HG02938 (cell line): ENCODE data around the gene ANKRD35.
"Not testable (repeated sequence)": the region's sequence is repeated elsewhere in the genome, so short reads cannot be mapped to it uniquely, and the experiment has no call there.

Experiments
- ATAC-seq: cut with Tn5 transposase; IDR thresholded peaks from one replicate; pipeline ENCODE4 v1.9.1; 2021; ENCODE audit warnings: mild to moderate bottlenecking, moderate library complexity; ENCODE audit not compliant: unreplicated experiment

The ANKRD35 gene

DNA sequence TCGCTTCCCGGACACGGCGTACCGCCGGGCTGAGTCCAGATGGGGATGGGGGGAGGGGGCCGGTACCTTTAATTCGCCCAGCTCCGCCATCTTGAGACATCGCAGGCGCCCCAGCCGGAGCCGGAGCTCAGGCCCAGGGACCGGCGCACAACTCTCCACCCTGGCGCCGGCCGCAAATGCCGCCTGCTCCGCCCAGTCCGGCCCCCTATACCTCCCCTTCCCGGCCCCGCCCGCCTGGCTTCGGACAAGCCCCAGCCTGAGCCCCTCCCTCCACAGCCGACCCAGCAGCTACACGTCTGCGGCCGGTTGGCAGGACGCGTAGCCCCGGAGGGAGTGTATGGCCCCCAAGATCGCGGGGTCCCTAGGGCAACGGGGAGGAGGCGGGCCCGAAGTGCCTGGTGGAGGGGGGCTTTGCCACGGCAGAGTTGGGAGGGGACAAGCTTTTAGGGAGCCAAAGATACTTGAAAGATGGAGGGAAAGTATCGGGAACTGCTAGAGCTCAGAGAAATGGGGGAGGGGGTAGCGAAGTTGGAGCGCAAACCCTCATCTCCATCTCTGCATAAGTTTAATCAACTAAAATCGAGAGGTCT lies 26.7 kb downstream of the ANKRD35 start, which contains the start of gene PIAS3:
PIAS3 (minus strand) TSS at position 181 of the 590 bp plus-strand sequence; CDS start at position 90, 91 bp downstream.
- ATAC-seq, result peak; percentile 82

DNA sequence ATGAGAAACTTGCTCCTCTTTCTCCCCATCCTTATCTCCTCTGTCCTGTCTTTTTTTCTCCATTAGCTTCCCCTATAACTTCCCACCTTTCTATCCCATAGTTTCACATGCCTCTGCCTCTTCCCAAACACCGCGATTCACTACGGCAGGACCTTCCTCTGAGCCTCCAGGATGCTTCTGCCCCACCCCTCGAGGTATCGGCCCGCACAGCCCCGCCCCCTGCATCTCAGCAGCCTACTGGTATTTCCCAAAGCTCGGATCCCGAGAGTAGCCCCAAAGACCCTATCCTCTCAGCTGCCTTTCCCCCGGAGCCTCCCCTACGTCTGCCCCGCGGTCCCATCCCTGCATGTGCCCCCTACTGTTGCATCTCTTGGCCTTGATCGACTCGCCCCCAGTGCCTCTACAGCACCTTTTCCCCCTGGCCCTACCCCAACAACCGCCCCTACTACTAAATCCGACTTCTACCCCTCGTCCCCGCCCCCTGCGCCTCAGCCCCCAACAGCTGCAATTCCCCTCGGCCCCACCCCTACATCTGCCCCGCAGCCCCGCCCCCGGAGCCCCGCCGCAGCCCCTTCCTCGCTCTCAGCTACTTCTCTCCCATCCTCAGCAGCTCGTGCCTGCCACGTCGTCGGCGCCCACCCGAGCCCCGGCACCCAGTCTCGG lies 27.3 kb downstream of the ANKRD35 start:
- ATAC-seq, result peak; percentile 3

- no peak for ATAC-seq
Observed at GRCh38 chr1:145857170-145857569, 28.5 kb downstream of the ANKRD35 start.

- ATAC-seq, result no peak
Observed at GRCh38 chr1:145855426-145855948, 30.2 kb downstream of the ANKRD35 start.

DNA sequence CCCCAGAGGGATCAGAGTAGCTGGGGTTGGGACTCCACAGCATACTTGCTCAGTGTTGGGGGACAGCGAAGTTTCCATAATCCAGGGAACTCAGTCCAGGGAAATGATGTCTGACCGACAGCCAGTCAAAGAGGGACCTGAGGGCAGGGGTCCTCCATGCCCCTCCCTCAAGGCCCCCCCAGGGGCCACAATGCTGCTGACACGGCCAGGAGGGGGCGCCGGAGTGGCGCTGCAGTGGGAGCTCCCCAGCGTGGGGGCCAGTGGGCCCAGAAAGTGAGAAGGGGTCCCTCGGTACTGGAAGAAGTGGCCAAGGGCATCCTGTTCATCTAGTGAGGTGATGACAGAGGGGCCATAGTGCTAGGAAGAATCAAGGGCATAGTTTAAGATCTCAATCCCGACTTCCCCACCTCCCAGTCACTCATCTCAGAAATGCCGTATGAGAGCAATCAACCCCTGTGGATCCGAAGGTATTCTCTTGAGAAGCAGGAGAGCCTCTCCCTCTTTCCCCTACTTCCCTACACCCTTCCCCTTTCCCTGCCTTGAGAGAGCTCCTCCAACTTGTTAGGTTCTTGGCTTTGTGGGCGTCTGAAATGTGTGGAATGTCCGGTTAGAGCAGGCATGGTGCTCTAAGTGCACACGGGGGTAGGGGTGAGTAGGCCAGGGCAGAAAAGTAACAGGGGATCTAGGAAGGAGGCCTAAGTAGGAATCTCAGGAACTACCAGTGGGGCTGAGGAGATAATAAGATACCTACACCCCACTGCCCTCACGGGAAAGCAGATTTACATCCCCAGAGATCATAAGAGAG lies 36.1 kb downstream of the ANKRD35 start:
- ATAC-seq, result no peak

DNA sequence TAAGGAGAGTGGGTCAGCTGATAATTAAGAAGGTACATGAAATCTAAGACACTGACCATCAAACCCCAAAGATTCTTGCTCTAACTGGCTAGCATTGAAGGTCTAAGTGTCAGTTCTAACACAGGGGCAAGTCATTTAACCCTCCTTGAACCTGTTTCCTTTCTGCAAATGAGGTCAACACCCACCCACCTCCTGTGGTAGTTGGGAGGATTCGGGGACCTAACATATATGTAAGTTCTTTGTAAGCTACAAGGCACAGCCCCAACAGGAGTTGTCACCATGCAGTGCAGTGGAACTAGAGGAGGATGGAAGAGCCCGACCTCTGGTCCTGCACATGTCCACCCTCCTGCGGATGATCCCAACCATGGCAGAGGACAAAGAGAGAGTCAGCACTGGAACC lies 37.8 kb downstream of the ANKRD35 start:
- no peak for ATAC-seq

DNA sequence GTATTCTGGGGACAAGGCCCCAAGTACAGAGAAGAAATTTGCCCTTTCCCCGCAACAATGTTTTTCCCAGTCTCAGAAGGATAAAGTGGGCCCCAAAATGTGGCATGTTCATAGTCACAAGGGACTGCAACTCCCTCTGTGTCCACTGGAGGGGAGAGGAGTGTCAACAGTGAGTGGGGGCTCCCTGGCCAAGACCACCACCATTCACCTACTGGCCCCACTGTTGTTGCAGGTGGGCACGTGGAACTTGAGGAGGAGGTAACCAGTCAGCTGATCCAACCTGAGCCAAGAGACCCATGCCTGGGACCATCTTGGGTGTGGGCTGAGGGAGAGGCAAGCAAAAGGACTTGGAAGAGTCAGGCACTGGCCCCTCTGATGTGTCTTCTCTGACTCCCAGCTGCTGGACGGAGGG lies 39.5 kb downstream of the ANKRD35 start:
- no peak for ATAC-seq

GRCh38 chr1:145845514-145846161 lies 40.0 kb downstream of the ANKRD35 start, which contains the start of gene NUDT17:
TSS of gene NUDT17 (plus strand) at chr1:145845630. CDS start at chr1:145845641, 11 bp downstream.
- peak; percentile 38 for ATAC-seq

GRCh38 chr1:145845144-145845513 lies 40.5 kb downstream of the ANKRD35 start:
- ATAC-seq, result peak; percentile 75

- ATAC-seq, result no peak
Observed at GRCh38 chr1:145843031-145843430, 42.6 kb downstream of the ANKRD35 start.

DNA sequence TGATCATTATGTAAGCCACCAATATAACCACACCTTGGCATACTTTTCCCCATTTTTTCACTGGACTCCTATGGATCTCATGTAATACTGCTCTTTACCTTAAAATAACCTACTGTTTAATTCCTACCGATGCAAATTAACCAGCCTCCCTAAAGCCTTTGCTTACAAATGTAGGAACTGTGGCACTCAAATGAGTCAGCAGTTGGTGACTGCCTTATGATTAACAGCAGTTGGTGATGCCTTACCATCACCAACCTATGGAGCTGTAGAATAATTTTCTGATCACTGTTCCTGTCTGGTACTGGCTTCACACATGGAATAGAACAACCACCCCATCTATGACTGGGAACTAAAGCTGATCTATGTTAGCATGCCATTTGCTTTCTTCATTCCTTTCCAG lies 48.0 kb downstream of the ANKRD35 start:
- no peak for ATAC-seq

- not testable (repeated sequence) for ATAC-seq
Observed at GRCh38 chr1:145830810-145831209, 54.9 kb downstream of the ANKRD35 start.

GRCh38 chr1:145828367-145829026 lies 57.2 kb downstream of the ANKRD35 start:
- ATAC-seq, result no peak

DNA sequence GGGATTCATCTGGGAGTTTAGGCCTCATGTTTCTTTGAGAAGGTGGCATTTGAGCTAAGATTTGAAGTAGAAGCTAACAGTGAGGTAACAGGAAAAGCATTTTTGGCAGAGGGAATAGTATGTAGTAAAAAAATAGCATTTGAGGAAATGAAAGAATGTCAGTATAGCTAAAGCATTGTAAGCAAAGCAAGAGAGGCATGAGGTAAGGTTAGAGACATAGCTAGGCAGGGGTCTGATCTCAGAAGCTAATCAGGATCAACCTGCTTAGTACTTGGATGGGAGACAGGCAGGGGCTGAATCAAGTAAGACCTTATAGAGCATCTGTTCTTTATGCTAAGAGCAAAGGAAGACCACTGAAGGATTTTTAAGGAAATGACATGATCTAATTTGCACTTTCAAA lies 57.7 kb downstream of the ANKRD35 start:
- no peak for ATAC-seq

DNA sequence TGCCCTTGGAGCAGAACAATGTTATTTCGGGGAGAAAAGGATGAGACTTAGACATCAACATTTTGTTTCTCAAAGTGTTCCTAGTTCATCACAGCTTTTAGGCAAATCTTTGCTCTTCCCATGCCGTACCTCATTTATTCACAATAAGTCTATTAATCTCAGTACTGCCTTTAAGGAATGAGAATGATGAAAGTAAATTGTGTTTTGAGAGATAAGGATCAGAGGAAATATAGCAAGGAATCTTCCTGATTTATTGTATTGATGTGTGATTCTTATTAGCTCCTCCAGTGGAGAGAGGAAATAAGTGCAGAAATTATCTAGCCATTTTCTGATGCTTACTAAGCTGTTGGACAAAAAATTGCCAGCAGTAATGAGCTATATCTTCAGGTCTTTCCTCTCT lies 59.6 kb downstream of the ANKRD35 start:
- no peak for ATAC-seq

- ATAC-seq, result no peak
Observed at GRCh38 chr1:145824499-145824842, 61.2 kb downstream of the ANKRD35 start.

DNA sequence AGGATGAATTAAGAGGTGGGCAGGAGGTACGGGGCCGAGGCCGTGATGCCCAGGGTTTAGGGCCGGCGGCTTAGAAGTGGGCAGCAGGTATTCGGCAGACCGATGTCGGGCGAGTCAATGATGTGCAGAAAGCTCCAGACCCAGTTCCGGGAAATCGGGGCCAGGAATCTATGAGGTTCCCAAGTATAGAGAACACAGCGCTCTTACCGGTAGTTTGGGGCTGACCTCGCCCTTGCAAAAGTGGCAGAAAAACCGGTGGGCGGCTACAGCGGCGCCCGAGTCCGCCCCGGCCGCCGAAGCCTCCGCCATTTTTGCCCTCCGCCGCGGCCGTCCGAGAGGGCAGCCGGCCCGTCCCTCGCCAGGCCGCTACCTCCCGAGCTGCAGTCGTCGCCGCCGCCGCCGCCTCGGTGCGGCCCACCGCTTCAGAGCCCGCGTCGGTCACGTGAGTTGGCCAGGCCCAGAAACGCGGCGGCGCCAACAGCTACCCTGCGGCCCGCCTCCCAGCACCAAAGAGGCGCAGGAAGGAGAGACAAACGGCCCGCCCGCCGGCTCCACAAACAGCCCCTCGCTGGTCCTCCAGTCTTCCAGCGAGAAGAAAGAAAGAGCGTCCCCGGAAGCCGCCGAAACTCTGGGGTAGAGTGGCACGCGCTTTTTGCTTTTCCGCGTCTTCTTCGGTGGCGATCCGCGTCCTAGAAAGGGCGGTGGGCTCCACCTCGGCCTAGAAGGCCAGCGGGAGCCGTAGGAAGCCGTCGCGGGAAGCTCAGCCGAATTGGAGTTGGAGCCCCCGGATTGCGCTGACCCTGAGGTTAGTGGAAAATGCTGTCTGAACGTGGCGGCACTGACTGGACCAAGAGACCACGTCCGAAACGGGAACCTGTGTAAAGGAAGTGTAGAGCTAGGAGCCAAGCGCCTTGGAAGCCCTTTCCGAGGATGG lies 61.8 kb downstream of the ANKRD35 start, which contains the start of the genes POLR3C and RNF115:
POLR3C (plus strand) TSS at position 636 of the 934 bp plus-strand sequence. CDS start 1,577 bp downstream, outside the sequence.
RNF115 (minus strand) TSS at position 531 of the 934 bp plus-strand sequence; CDS start at position 309, 222 bp downstream.
- ATAC-seq, result peak; percentile 75

GRCh38 chr1:145822779-145823331 lies 62.8 kb downstream of the ANKRD35 start:
- ATAC-seq, result not testable (repeated sequence)

DNA sequence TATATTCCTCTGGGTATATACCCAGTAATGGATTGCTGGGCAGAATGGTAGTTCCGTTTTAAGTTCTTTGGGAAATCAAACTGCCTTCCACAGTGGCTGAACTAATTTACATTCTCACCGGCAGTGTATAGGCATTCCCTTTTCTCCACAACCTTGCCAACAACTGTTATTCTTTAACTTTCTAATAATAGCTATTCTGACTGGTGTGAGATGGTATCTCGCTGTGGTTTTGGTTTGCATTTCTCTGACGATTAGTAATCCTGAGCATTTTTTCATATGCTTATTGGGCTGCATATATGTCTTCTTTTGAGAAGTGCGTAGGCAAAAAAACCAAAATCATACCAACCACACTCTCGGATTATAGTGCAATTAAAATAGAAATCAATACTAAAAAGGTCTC lies 67.6 kb downstream of the ANKRD35 start:
- not testable (repeated sequence) for ATAC-seq
